ENCODE results near the gene MRPL32. TPM values are rescaled to one million over a fixed set of nuclear protein-coding genes. Genes with fewer than 3 reads are reported as not detected.
A peak's percentile ranks its signal among the peaks of the same experiment; 100 is the strongest.
"Not testable (repeated sequence)": the region's sequence is repeated elsewhere in the genome, so short reads cannot be mapped to it uniquely, and the experiment has no call there.

The MRPL32 gene
- total RNA-seq (2022) (61.6 and 63.6 TPM in 2 replicates), Bru-seq, nascent RNA (percentile 91 among the genes with signal in this experiment), BruChase-seq, experiment 1, labeled RNA remaining after a 2-hour chase (percentile 88 among the genes with signal in this experiment), BruChase-seq, experiment 2, labeled RNA remaining after a 6-hour chase (percentile 94 among the genes with signal in this experiment)
- long read RNA-seq, transcript MRPL32-201 (3 exons, 1,035 nt): major isoform, 110 of 128 reads
- long read RNA-seq, partial matches to known transcripts: 14 of 128 reads
- long read RNA-seq, other reads (novel, unspliced or antisense): 2 of 128 reads

- Mint-ChIP-seq H3K4me3 (ENCODE audit: unreplicated experiment) (peak within 1 kb of the TSS; percentile 95), H3K4me1 (ENCODE audit: low read depth, unreplicated experiment) (peaks cover 14% of the 10 kb centered on the region), H3K36me3 (ENCODE audit: insufficient read depth, unreplicated experiment) (peaks cover 23% of the 10 kb centered on the region), H3K27me3 (ENCODE audit: insufficient read depth, unreplicated experiment) (no peaks in the 10 kb centered on the region), H3K9me3 (ENCODE audit: unreplicated experiment) (no peaks in the 10 kb centered on the region), H3K27ac (ENCODE audit: unreplicated experiment) (peak within 1 kb of the TSS; percentile 99)
- intact Hi-C loops (cut with micrococcal nuclease; ENCODE audit: unreplicated experiment): loop anchor here (1.0 to 2.0 kb wide), 2 partner anchors 21 to 43 kb away; no protein-coding TSS in a partner anchor
- DNase-seq: peak; percentile 96 to 97
- Histone ChIP-seq H3K4me3 (ENCODE audit: low read depth, low read length) (peak within 1 kb of the TSS; percentile 90), H3K4me1 (peaks cover 10% of the 10 kb centered on the region), H3K9me3 (no peaks in the 10 kb centered on the region), H3K36me3 (ENCODE audit: control insufficient read depth, insufficient read depth, low read length) (no peaks in the 10 kb centered on the region), H3K27me3 (replicated peaks; ENCODE audit: control insufficient read depth, insufficient read depth, low read length) (no peaks in the 10 kb centered on the region)
- CTCF ChIA-PET: interaction anchor here (0.7 to 2.3 kb wide), 3 partner anchors 9 to 991 kb away, joined by 3 to 19 read pairs (median 3); no protein-coding TSS in a partner anchor
- TSS peak; percentile 74 for BruUV-seq (replicated peaks)
- POLR2A ChIA-PET: interaction anchor here (0.6 to 2.3 kb wide), 9 partner anchors 8 to 937 kb away, joined by 3 to 10 read pairs (median 4); partner anchors contain the start of genes C7orf25, MRPS24 and STK17A
- TF ChIP-seq CTCF (IDR thresholded peaks at IDR 0.05; ENCODE audit: insufficient read depth in 1 of 2, low read depth in 1 of 2, low read length in 1 of 2, severe bottlenecking in 1 of 2, unreplicated experiment in 1 of 2): no peak
Observed at GRCh38 chr7:42931834-42932651, at the start of gene MRPL32, which contains the start of gene PSMA2. Gene MRPL32, plus strand, starts transcription at chr7:42932376. Its CDS starts 11 bp downstream, at chr7:42932387. Gene PSMA2, minus strand, starts transcription at chr7:42932174. Its CDS starts 16 bp downstream, at chr7:42932158.

- H3K27ac Mint-ChIP-seq (ENCODE audit: unreplicated experiment): no peak overlapping the region
- POLR2A ChIA-PET: no interaction called here
- no peak overlapping the region for H3K4me3 Mint-ChIP-seq (ENCODE audit: unreplicated experiment)
- no peak for TF ChIP-seq CTCF (IDR thresholded peaks at IDR 0.05; ENCODE audit: insufficient read depth in 1 of 2, low read depth in 1 of 2, low read length in 1 of 2, severe bottlenecking in 1 of 2, unreplicated experiment in 1 of 2)
- Histone ChIP-seq H3K9me3 (no peaks in the 10 kb centered on the region), H3K4me1 (peaks cover 5% of the 10 kb centered on the region), H3K36me3 (ENCODE audit: control insufficient read depth, insufficient read depth, low read length) (no peaks in the 10 kb centered on the region), H3K27me3 (replicated peaks; ENCODE audit: control insufficient read depth, insufficient read depth, low read length) (no peaks in the 10 kb centered on the region), H3K4me3 (ENCODE audit: low read depth, low read length) (no peak overlapping the region)
- H3K4me1 Mint-ChIP-seq (ENCODE audit: low read depth, unreplicated experiment): peaks cover 10% of the 10 kb centered on the region
- BruUV-seq (replicated peaks): no TSS peak
- no peak for DNase-seq
- intact Hi-C loops (cut with micrococcal nuclease; ENCODE audit: unreplicated experiment): no loop called here
- H3K9me3 Mint-ChIP-seq (ENCODE audit: unreplicated experiment): no peaks in the 10 kb centered on the region
- CTCF ChIA-PET: no interaction called here
- H3K27me3 Mint-ChIP-seq (ENCODE audit: insufficient read depth, unreplicated experiment): peaks cover 4% of the 10 kb centered on the region
- peaks cover 13% of the 10 kb centered on the region for H3K36me3 Mint-ChIP-seq (ENCODE audit: insufficient read depth, unreplicated experiment)
Observed at GRCh38 chr7:42883950-42884349, 48.2 kb upstream of the MRPL32 start.

- H3K27me3 Mint-ChIP-seq (ENCODE audit: insufficient read depth, unreplicated experiment); H3K4me3 Mint-ChIP-seq (ENCODE audit: unreplicated experiment); H3K4me1 ChIP-seq; BruUV-seq (replicated peaks); H3K4me3 ChIP-seq (ENCODE audit: low read depth, low read length); intact Hi-C loops (cut with micrococcal nuclease; ENCODE audit: unreplicated experiment); DNase-seq; H3K36me3 ChIP-seq (ENCODE audit: control insufficient read depth, insufficient read depth, low read length); CTCF ChIA-PET; H3K27me3 ChIP-seq (replicated peaks; ENCODE audit: control insufficient read depth, insufficient read depth, low read length); POLR2A ChIA-PET; H3K9me3 Mint-ChIP-seq (ENCODE audit: unreplicated experiment); H3K27ac Mint-ChIP-seq (ENCODE audit: unreplicated experiment); H3K9me3 ChIP-seq: not testable (repeated sequence)
- Mint-ChIP-seq H3K36me3 (ENCODE audit: insufficient read depth, unreplicated experiment) (peaks cover 13% of the 10 kb centered on the region), H3K4me1 (ENCODE audit: low read depth, unreplicated experiment) (peaks cover 16% of the 10 kb centered on the region)
Observed at GRCh38 chr7:42885183-42885582, 47.0 kb upstream of the MRPL32 start.

Data from Caco-2 (cell line).